ENCODE data around the gene TLE2. TPM values are rescaled to one million over a fixed set of nuclear protein-coding genes. Genes with fewer than 3 reads are reported as not detected.

The TLE2 gene
- total RNA-seq, 4 donors from 2014 or later = 19.3 to 39.8 (median 31.0) TPM

DNA sequence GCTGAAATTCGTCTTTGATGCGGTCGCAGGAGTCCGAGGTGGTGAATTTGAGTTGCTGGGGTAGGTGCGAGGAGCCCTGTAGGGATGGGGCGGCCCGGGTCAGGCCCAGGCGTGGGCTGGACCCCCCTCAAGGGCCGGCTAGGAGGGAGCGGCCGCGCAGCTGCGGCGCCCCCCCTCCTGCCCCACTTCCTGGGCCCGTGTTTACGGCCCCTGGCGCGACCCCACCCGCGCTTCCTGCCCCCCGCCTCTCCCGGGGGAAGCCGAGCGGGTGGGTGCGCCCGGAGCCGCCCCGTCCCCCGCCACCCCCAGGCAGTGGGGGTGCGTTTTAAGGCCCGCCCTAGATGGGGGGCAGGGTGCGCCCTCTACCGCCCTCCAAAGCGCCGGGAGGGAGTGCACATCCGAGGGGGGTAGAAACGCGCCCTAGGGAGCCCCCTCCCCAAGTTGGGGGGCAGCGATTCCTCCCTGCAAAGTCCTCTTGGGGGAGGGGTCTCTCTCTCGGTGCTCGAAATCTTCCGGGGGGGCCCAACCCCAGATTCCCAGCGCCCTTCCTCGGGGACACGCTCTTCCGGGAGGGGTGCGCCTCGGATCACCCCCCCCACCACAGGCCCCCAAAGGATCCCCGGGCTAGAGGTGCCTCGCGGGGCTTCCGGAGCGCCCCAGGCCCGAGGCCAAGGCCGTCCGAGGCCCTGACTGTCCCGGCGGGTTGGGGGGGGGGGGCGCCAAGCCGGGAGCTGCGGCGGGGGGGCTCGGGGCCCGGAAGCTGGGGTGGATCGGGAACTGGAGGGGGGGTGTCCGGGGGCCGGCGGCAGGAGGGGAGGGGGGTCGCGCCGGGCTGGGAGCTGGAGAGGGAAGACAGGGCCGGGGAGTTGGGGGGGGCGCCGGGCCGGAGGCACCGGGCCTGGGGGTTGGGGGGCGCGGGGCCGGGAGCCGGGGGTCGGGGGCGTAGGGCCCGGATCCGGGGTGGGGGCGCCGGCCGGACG lies 32.4 kb upstream of the TLE2 start:
- DNase-seq (ENCODE audit: low spot score) (no peak), ATAC-seq (ENCODE audit: low FRiP score) (peak; percentile 38)
- TF ChIP-seq, protein P1, sequence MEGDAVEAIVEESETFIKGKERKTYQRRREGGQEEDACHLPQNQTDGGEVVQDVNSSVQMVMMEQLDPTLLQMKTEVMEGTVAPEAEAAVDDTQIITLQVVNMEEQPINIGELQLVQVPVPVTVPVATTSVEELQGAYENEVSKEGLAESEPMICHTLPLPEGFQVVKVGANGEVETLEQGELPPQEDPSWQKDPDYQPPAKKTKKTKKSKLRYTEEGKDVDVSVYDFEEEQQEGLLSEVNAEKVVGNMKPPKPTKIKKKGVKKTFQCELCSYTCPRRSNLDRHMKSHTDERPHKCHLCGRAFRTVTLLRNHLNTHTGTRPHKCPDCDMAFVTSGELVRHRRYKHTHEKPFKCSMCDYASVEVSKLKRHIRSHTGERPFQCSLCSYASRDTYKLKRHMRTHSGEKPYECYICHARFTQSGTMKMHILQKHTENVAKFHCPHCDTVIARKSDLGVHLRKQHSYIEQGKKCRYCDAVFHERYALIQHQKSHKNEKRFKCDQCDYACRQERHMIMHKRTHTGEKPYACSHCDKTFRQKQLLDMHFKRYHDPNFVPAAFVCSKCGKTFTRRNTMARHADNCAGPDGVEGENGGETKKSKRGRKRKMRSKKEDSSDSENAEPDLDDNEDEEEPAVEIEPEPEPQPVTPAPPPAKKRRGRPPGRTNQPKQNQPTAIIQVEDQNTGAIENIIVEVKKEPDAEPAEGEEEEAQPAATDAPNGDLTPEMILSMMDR (IDR thresholded peaks at IDR 0.05) = no peak

DNA sequence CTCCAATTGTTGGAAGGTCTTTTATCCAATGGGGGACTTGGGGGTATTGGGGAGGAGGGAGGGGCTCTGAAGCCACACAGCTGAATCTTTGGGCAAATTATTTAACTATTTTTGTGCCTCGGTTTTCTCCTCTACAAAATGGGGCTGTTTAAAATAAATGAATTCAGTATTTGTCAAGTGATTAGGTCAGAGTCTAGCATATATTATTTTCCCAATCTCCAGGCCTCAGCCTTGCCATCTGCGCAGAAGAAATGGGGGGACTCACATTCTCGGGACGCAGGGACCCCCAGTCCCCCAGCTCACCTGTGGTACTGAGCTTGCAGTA lies 31.7 kb upstream of the TLE2 start:
- no peak for ATAC-seq (ENCODE audit: low FRiP score)
- DNase-seq (ENCODE audit: low spot score) = no peak
- TF ChIP-seq, protein P1 (IDR thresholded peaks at IDR 0.05) = no peak

DNA sequence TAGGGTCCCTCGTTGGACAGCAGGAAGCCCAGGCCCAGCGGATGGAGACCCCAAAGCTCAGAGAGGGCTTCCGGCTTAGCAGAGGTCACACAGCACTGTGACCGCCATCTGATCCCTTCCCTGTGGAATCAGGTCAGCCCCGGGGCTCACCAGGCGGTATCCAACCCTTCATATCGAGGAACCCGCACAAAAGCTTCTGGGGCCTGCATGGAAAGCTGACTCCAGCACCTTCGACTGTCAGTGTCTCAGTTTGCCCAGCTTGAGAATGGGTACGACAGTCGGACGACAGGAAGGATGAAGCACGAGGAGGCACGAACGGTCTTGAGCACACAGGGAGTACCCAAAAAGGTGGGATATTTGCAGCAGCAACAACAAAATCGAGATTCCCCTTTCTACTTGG lies 30.6 kb upstream of the TLE2 start:
- TF ChIP-seq, protein P1 (IDR thresholded peaks at IDR 0.05) = no peak
- DNase-seq (ENCODE audit: low spot score) = no peak
- ATAC-seq (ENCODE audit: low FRiP score) = no peak

DNA sequence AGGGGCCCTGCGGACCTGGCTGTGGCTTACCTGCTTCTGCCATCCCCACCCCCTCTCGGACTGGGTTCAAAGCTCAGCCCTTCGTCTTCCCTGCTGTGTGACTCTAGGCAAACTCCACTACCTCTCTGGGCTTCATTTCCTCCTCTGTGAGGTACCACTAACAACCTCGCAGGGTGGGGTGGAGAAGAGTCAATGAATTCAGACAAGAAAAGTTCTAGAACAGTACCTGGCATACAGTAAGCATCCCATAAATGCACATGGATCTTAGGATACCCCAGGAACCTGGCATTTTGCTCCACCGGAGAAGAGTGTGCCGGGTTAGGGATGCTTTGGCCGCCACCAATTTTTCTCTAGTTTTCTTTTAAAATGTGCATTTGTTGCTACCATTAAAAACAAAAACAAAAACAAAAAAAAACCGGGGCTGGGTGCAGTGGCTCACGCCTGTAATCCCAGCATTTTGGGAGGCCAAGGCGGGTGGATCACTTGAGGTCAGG lies 29.8 kb upstream of the TLE2 start:
- TF ChIP-seq, protein P1 (IDR thresholded peaks at IDR 0.05) = no peak

DNA sequence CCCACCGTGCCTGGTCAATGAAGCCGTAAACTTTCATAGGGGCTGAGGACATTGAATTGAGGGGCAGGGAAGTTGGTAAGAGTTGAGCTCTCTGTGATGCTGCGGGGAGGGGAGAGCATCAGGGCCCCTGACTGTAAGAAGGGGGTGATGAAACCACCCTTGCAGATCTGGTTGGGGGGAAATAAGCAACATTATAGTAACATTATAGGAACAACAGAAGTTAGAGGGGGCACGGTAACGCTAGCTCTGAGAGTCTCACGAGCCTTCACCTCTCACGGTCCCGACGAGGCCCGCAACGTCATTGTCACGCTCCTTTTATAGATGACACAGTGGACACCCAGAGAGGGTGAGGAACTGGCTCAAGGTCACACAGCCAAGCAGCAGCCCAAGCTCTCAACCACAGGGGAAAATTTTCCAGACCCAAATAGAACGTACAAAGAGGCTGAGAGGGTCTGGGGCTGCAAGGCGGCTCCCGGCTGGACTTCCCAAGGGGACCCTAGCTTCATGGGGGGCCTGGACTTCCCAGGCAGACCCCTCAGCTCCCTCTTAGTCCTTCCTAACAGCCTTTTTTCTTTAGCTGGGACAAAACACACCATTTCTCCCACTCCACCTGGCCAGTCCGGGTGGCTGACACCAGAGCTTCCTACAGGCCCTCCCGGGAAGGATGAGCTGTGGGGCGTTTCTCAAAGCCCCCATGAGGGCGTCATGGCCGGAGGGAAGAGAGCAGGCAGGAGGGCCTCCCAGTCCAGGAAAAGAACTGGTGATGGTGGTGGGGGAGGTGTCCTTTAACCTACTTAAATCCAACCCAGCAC lies 29.1 kb upstream of the TLE2 start:
- TF ChIP-seq, protein P1 (IDR thresholded peaks at IDR 0.05) = no peak
- ATAC-seq (ENCODE audit: low FRiP score) = no peak
- DNase-seq (ENCODE audit: low spot score) = no peak

More for the DNA sequence above, 29.8 kb upstream of the TLE2 start:
- DNase-seq (ENCODE audit: low spot score) (no peak), ATAC-seq (ENCODE audit: low FRiP score) (no peak)

DNA sequence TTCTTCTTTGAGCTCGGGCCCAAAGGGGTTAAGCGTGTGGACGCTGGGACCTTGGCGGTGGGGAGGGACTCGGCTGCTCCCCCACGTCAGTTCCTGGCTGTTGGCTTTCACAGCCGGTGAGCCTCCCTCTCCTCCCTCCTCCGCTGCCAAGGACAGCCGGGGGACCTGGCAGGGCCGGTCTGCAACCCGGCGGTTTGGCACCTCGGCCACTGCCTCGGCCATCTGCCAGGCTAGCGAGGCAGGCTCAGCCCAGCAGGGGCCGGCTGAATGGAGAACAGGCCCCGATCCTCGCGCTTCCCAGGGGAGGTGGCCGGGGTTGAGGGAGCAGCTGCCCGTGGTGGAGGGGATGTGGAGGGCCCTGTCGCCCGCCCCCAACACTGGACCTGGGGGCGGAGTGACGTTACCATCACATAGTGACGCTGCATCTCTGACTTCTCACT lies 28.2 kb upstream of the TLE2 start:
- no peak for DNase-seq (ENCODE audit: low spot score)
- ATAC-seq (ENCODE audit: low FRiP score) = peak; percentile 34
- TF ChIP-seq, protein P1 (IDR thresholded peaks at IDR 0.05) = no peak

Measured in omental fat pad (tissue), 4 donors.